ENCODE measurements around the gene EPAS1.

DNA sequence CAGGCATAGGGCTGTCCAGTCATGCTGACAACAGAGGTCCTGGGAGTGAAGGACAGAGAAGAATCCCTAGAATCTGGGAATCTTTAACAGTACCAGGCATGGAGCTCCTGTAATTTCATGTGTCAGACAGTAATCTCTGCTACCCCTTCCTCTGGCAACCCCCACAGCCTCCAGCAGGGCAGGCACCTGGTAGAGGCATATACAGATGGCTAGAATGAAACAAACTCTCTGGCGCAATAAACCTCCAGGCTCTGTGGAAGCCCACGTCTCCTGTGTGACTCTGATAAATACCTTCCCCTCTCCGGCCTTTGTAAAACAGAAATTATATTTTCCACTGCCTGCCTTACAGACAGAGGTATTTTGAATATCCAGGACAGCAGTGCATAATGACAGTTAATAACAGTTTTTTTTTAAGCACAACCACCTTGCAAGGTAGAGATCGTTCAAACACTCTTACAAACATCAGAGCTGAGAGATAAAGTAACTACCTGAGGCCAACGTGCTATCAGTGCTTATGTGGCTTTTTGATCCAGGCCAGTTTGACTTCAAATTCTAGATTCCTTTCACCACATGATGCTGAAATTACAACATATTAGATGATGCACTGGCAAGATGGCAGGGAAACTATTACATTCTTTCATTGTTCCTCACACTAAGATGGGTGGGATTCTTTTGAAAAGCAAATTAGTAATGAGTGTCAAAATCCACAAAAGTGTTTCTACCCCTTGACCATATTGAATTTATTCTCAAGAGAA is 134.5 kb downstream of the EPAS1 start:
- TF ChIP-seq SUZ12 (IDR thresholded peaks at IDR 0.05; ENCODE audit: extremely low read depth, insufficient read depth, insufficient read length) = no peak
- TF ChIP-seq ZNF274 (IDR thresholded peaks at IDR 0.05; ENCODE audit: low read depth, low read length) = no peak
